Epithelial cell of esophagus (primary cell): ENCODE data around the gene JARID2.

Source experiments
- DNase-seq: peaks from one replicate; pipeline ENCODE4 v3.0.0; 2010; ENCODE audit warnings: low read depth
- H3K4me3 ChIP-seq: 2 replicates; pipeline ENCODE4 v1.5.1; 2011; ENCODE audit warnings: mild to moderate bottlenecking, low read length, control low read depth
- TF ChIP-seq, protein P1 (sequence below): IDR thresholded peaks from 2 replicates; pipeline ENCODE4 v1.5.1; 2011; ENCODE audit warnings: low read depth, mild to moderate bottlenecking, low read length, control low read depth, inconsistent platforms; ENCODE audit not compliant: insufficient read depth; ENCODE audit errors: missing control alignments

The JARID2 gene

DNA sequence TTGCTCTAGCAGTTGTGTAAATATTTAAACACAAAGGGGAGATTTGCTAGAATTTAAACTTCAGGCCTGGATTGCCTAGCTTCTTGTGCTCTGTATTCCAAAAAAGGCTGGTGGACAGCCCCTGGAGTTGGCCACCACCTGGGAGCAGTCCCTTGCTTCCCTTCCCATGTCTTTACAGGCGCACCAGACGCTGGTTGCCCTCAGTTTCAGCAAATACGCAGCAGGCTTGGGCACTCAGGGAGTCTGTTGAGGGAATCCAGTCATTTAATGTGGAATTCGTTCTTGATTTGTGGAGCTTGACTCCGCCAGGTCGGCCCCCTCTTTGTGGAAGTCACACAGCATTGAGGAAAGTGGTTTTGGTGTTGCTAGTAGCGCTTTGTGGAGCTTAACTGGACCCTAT, 260.2 kb downstream of the JARID2 start:
- TF ChIP-seq, protein P1, sequence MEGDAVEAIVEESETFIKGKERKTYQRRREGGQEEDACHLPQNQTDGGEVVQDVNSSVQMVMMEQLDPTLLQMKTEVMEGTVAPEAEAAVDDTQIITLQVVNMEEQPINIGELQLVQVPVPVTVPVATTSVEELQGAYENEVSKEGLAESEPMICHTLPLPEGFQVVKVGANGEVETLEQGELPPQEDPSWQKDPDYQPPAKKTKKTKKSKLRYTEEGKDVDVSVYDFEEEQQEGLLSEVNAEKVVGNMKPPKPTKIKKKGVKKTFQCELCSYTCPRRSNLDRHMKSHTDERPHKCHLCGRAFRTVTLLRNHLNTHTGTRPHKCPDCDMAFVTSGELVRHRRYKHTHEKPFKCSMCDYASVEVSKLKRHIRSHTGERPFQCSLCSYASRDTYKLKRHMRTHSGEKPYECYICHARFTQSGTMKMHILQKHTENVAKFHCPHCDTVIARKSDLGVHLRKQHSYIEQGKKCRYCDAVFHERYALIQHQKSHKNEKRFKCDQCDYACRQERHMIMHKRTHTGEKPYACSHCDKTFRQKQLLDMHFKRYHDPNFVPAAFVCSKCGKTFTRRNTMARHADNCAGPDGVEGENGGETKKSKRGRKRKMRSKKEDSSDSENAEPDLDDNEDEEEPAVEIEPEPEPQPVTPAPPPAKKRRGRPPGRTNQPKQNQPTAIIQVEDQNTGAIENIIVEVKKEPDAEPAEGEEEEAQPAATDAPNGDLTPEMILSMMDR = no peak
- no peak overlapping the region for H3K4me3 ChIP-seq
- no peak for DNase-seq

DNA sequence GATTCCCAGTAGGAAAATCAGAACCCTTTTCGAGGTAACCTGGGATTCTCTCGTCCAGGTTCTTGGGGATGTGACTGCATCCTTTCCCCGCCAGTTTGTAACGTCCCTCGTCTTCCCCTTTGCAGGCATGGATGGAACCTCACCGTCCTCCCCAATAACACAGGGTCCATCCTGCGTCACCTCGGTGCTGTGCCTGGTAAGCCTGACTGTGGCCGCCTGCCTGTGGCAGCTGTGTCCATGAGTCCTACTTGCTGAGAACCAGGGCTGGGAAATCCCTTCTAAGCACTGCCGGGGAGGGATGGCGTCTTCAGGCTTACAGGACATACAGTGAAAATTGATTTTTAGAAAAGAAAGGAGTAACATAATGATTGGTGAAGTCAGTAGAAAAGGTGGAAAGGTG, 261.4 kb downstream of the JARID2 start:
- no peak for DNase-seq
- no peak overlapping the region for H3K4me3 ChIP-seq
- TF ChIP-seq, protein P1 = no peak

DNA sequence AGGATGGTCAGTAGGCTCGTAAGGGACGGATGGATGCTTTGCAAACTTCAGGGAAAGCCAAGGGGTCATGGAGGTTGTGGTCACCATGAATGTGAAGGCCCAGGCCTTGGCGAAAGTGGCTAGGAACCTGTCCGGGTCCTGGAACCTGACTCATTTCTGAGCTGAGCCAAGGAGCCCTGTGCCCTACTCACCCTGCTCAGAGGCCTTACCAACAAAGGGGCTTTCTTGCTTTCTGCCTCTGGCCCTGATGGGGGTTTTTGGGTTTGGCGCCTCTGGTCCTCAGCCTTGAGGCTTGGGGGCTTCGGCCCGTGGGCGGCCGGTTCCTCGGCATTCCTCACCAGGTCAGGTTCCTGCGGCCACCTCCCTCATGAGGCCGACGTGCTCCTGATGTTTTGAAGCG, 261.9 kb downstream of the JARID2 start:
- DNase-seq = no peak
- H3K4me3 ChIP-seq = no peak overlapping the region
- TF ChIP-seq, protein P1 = no peak

DNA sequence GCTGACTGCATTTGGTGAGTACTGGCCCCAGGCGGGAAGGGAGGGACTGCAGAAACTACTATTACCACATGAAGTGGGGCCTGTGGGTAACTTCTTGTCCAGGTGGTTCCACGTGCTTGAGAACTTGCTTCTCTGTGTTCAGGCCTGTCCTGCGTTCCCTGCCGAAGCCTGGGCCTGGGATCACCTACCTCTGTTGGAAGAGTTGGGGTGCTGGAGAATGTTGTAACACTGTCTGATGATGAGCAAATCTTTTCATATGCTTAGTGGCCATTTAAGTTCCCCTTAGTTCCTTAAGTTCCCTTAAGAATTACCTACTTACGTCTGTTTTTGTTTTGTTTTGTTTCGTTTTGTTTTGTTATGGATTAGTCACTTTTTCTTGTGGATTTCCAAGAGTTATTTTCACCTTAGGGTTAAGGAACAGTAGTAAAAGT, 262.6 kb downstream of the JARID2 start:
- TF ChIP-seq, protein P1 = no peak
- no peak overlapping the region for H3K4me3 ChIP-seq
- DNase-seq = no peak

DNA sequence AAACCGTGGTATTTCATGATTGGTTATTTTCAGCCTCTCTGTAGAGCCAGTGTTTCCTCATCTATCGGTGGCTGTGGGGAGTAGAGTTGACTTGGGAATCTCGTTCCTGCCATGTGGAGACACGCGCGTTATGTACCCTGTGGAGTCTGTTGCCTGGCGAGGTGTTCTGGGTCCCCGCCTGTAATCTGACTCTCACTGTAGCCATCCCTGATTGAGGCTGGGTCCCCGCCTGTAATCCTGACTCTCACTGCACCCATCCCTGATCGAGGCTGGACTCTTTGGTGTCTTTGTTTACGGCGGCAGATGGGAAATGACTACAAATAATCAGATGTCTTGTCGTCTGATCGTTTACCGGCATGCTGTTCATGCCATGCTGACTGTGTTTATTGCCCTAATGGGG, 263.1 kb downstream of the JARID2 start:
- no peak for DNase-seq
- TF ChIP-seq, protein P1 = no peak
- no peak overlapping the region for H3K4me3 ChIP-seq

DNA sequence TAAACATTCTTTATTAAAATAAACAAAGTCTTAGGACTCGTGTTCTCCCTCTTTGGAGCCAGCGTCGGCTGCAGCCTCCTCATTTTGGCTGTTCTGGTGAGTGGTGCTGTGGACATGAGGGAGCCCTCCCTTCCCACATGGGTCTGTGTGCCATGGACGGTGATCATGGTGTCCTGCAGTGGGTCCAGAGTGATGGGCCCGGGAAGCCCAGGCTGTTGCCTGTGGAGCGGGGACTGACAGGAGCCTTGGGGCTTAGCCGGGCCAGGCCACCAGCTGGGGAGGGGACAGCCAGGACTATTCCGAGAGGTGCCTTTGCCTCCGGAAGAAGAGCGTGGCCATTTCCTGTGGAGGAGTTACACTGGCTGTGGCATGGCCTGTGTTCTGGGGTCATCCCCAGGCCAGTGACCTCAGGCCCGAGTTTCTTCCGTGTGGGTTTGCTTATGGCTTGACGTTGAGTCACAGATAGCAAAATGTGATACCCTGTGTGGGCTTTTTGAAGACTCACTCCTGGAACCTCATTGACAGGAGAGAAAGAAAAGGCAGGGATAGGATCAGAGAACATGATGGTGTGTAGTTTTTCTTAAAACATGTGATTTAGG, 263.6 kb downstream of the JARID2 start:
- no peak for DNase-seq
- no peak overlapping the region for H3K4me3 ChIP-seq
- TF ChIP-seq, protein P1 = no peak

DNA sequence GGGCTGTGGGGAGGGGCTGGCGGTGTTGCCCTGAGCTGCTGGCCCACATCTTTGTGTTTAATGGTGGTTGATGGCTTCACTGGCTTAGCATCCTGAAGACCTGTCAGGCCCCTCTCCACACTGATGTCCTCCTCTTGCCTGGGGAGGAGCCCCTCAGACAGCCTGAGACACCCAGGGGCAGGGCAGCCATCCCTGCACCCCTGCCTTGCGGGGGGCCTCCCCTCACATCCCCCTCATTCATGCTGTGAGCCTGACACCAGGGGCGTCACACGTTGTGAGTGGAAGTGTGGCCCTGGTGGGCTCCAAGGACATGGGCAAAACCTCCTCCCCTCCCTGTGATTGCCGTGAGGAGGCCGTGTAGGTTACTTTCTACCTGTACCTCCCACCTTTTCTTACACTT, 264.3 kb downstream of the JARID2 start:
- H3K4me3 ChIP-seq = no peak overlapping the region
- TF ChIP-seq, protein P1 = no peak
- DNase-seq = no peak
